Activated CD8-positive, alpha-beta T cell treated with anti-CD3 and anti-CD28 coated beads for 36 hours (primary cell): ENCODE measurements around the gene LRRC55. TPM values are rescaled to one million over a fixed set of nuclear protein-coding genes. Genes with fewer than 3 reads are reported as not detected.

Source experiments
- ATAC-seq: fragments of 200-7000 bp; cut with Tn5 transposase; one replicate; pipeline ENCODE4 v1.10.0; 2021; ENCODE audit warnings: mild to moderate bottlenecking, moderate library complexity
- CTCF ChIA-PET: fragments of 350-600 bp; sonication (Branson Sonifier 250); formaldehyde crosslinking; loops from one replicate; lab custom pipeline; 2021; ENCODE audit warnings: antibody characterized with exemption; lab: Charles Lee
- POLR2A ChIA-PET: fragments of 350-600 bp; sonication (Branson Sonifier 250); formaldehyde crosslinking; loops from one replicate; lab custom pipeline; 2021; ENCODE audit warnings: antibody characterized with exemption; lab: Charles Lee
- DNase-seq: peaks from one replicate; pipeline ENCODE4 v3.0.0-alpha.2; 2020
- H3K27ac Mint-ChIP-seq: one replicate; pipeline ENCODE4 v1.8.0; 2021; ENCODE audit warnings: mild to moderate bottlenecking, mixed read lengths
- H3K27me3 Mint-ChIP-seq: one replicate; pipeline ENCODE4 v1.8.0; 2021; ENCODE audit warnings: mixed read lengths
- H3K36me3 Mint-ChIP-seq: one replicate; pipeline ENCODE4 v1.8.0; 2021; ENCODE audit warnings: low read depth, mixed read lengths
- H3K4me1 Mint-ChIP-seq: one replicate; pipeline ENCODE4 v1.8.0; 2021; ENCODE audit warnings: low read depth, mixed read lengths
- H3K4me3 Mint-ChIP-seq: one replicate; pipeline ENCODE4 v1.8.0; 2021; ENCODE audit warnings: mild to moderate bottlenecking, moderate library complexity, mixed read lengths
- H3K9me3 Mint-ChIP-seq: one replicate; pipeline ENCODE4 v1.8.0; 2021; ENCODE audit warnings: mixed read lengths
- intact Hi-C: fragments of 100-400 bp; cut with micrococcal nuclease; formaldehyde crosslinking; loops from one replicate; pipeline ENCODE4 v1.10.0; 2022
- total RNA-seq, 2 experiments: library from RNA; stranded (reverse); gene quantifications; one replicate each; pipeline ENCODE4 v1.2.3, GENCODE V29; 2021
- TF ChIP-seq, protein P1 (sequence below): fragments of 200-600 bp; IDR thresholded peaks from one replicate; pipeline ENCODE4 v1.8.0; 2022; ENCODE audit warnings: antibody characterized with exemption, mild to moderate bottlenecking

Gene LRRC55
- total RNA-seq, 2 experiments from 2014 or later = not detected

DNA sequence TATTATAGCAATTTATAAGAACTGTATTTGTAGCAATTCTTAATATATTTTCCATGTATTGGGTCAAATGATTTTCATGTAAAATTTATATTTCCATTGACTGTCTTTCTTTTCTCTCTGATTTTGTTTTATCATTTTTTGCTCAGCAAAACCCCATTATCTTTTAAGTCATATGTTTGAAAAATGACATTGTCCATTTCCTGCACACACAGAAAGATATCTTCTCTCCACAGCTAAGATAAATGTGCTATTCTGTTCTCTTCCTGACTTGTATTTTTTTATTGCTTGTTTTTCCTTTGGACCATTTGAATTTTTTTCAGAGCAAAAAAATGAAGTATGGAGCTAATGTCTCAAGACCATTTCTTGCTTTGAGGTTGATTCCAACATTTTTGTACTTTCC, 6.3 kb upstream of the LRRC55 start:
- TF ChIP-seq, protein P1, sequence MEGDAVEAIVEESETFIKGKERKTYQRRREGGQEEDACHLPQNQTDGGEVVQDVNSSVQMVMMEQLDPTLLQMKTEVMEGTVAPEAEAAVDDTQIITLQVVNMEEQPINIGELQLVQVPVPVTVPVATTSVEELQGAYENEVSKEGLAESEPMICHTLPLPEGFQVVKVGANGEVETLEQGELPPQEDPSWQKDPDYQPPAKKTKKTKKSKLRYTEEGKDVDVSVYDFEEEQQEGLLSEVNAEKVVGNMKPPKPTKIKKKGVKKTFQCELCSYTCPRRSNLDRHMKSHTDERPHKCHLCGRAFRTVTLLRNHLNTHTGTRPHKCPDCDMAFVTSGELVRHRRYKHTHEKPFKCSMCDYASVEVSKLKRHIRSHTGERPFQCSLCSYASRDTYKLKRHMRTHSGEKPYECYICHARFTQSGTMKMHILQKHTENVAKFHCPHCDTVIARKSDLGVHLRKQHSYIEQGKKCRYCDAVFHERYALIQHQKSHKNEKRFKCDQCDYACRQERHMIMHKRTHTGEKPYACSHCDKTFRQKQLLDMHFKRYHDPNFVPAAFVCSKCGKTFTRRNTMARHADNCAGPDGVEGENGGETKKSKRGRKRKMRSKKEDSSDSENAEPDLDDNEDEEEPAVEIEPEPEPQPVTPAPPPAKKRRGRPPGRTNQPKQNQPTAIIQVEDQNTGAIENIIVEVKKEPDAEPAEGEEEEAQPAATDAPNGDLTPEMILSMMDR = no peak
- Mint-ChIP-seq H3K4me3 (no peak overlapping the region), H3K27ac (no peak overlapping the region), H3K36me3 (no peaks in the 10 kb centered on the region), H3K4me1 (no peaks in the 10 kb centered on the region), H3K27me3 (peaks cover 32% of the 10 kb centered on the region), H3K9me3 (no peaks in the 10 kb centered on the region)
- intact Hi-C loops = no loop called here
- CTCF ChIA-PET = no interaction called here
- POLR2A ChIA-PET = no interaction called here
- DNase-seq = no peak
- ATAC-seq = no peak

DNA sequence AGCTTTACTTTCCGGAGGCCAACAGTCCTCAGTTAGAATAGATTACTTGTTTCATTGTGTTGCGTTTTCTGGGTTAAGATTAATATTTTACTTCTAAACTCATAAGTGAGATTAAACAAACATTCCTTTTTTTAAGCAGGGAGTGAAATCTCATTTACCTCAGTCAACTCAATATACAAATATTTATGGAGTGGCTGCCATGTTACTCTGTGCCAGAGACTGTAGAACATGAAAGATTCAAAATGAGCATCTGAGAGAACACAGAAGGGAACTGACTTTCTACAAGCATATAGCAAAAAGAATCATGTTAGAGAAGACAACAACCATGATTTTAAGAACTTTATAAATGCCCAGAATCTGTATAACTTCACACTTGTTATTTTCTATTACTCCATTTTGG, 3.4 kb upstream of the LRRC55 start:
- TF ChIP-seq, protein P1 = no peak
- POLR2A ChIA-PET = no interaction called here
- Mint-ChIP-seq H3K4me1 (no peaks in the 10 kb centered on the region), H3K36me3 (no peaks in the 10 kb centered on the region), H3K4me3 (no peak overlapping the region), H3K27ac (no peak overlapping the region), H3K27me3 (peaks cover 39% of the 10 kb centered on the region), H3K9me3 (no peaks in the 10 kb centered on the region)
- CTCF ChIA-PET = interaction anchor here (1.0 kb wide), 1 partner anchor 71 kb away, joined by 4 read pairs; no protein-coding TSS in a partner anchor
- DNase-seq (no peak), ATAC-seq (no peak)
- intact Hi-C loops = no loop called here

GRCh38 chr11:57179681-57180080, 2.1 kb upstream of the LRRC55 start:
- no peaks in the 10 kb centered on the region for H3K9me3 Mint-ChIP-seq
- ChIA-PET CTCF (no interaction called here), POLR2A (no interaction called here)
- no peak overlapping the region for H3K4me3 Mint-ChIP-seq
- H3K27ac Mint-ChIP-seq = no peak overlapping the region
- H3K4me1 Mint-ChIP-seq = no peaks in the 10 kb centered on the region
- ATAC-seq (no peak), DNase-seq (no peak)
- H3K27me3 Mint-ChIP-seq = peaks cover 37% of the 10 kb centered on the region
- intact Hi-C loops = no loop called here
- no peaks in the 10 kb centered on the region for H3K36me3 Mint-ChIP-seq
- TF ChIP-seq, protein P1 = no peak

GRCh38 chr11:57180081-57180561, 1.6 kb upstream of the LRRC55 start:
- Mint-ChIP-seq H3K27ac (no peak overlapping the region), H3K36me3 (no peaks in the 10 kb centered on the region), H3K4me1 (no peaks in the 10 kb centered on the region), H3K27me3 (peaks cover 36% of the 10 kb centered on the region), H3K9me3 (no peaks in the 10 kb centered on the region), H3K4me3 (no peak overlapping the region)
- POLR2A ChIA-PET = no interaction called here
- no peak for ATAC-seq
- TF ChIP-seq, protein P1 = no peak
- intact Hi-C loops = no loop called here
- CTCF ChIA-PET = no interaction called here
- no peak for DNase-seq

- no peak for ATAC-seq
- ChIA-PET CTCF (no interaction called here), POLR2A (no interaction called here)
Observed at GRCh38 chr11:57180964-57181363, 789 bp upstream of the LRRC55 start.

More at GRCh38 chr11:57180964-57181363, 789 bp upstream of the LRRC55 start:
- TF ChIP-seq, protein P1 = no peak
- Mint-ChIP-seq H3K27me3 (peaks cover 35% of the 10 kb centered on the region), H3K27ac (no peak overlapping the region), H3K9me3 (no peaks in the 10 kb centered on the region), H3K36me3 (no peaks in the 10 kb centered on the region), H3K4me3 (no peak overlapping the region), H3K4me1 (no peaks in the 10 kb centered on the region)
- no peak for DNase-seq
- intact Hi-C loops = no loop called here
